Endometrial microvascular endothelial cells (primary cell): ENCODE results near the gene RNF121. TPM values are rescaled to one million over a fixed set of nuclear protein-coding genes. Genes with fewer than 3 reads are reported as not detected.
"Not testable (repeated sequence)": the region's sequence is repeated elsewhere in the genome, so short reads cannot be mapped to it uniquely, and the experiment has no call there.

Experiments used
- in situ Hi-C: cut with HindIII; loops from 2 replicates; pipeline ENCODE4 v1.10.0; 2017; ENCODE audit warnings: low sequenced_read_pairs, low pct_unique_long_range_greater_than_20kb; ENCODE audit errors: inconsistent ontology term
- total RNA-seq: library from RNA; depleted of rRNA; stranded (reverse); fragments of >200 nt; gene quantifications from one replicate; pipeline ENCODE4 v1.2.3, GENCODE V29; 2015; ENCODE audit errors: inconsistent ontology term

The RNF121 gene
- 43.1 TPM for total RNA-seq

GRCh38 chr11:71928737-71929443 is at the start of gene RNF121:
TSS of gene RNF121 (plus strand) at chr11:71929046. CDS start at chr11:71929062, 16 bp downstream.
- in situ Hi-C loops: no loop called here

- in situ Hi-C loops: not testable (repeated sequence)
Observed at GRCh38 chr11:71885806-71886205, 43.0 kb upstream of the RNF121 start.

- in situ Hi-C loops: not testable (repeated sequence)
Observed at GRCh38 chr11:71888335-71889010, 40.4 kb upstream of the RNF121 start.

- in situ Hi-C loops: not testable (repeated sequence)
Observed at GRCh38 chr11:71889181-71889872, 39.5 kb upstream of the RNF121 start.

- in situ Hi-C loops: no loop called here
Observed at GRCh38 chr11:71895961-71896360, 32.9 kb upstream of the RNF121 start.

GRCh38 chr11:71901137-71901536 is 27.7 kb upstream of the RNF121 start:
- in situ Hi-C loops: not testable (repeated sequence)

GRCh38 chr11:71908218-71908617 is 20.6 kb upstream of the RNF121 start:
- in situ Hi-C loops: no loop called here

- in situ Hi-C loops: not testable (repeated sequence)
Observed at GRCh38 chr11:71910775-71911174, 18.1 kb upstream of the RNF121 start.

- in situ Hi-C loops: not testable (repeated sequence)
Observed at GRCh38 chr11:71911321-71911985, 17.4 kb upstream of the RNF121 start.

- in situ Hi-C loops: not testable (repeated sequence)
Observed at GRCh38 chr11:71911986-71912340, 16.9 kb upstream of the RNF121 start.

- in situ Hi-C loops: no loop called here
Observed at GRCh38 chr11:71913756-71914526, 14.9 kb upstream of the RNF121 start.

GRCh38 chr11:71914617-71915189 is 14.1 kb upstream of the RNF121 start:
- in situ Hi-C loops: no loop called here

- in situ Hi-C loops: no loop called here
Observed at GRCh38 chr11:71917646-71918140, 11.2 kb upstream of the RNF121 start.

- in situ Hi-C loops: no loop called here
Observed at GRCh38 chr11:71927820-71928736, 768 bp upstream of the RNF121 start, which contains the start of gene XNDC1N. TSS of gene XNDC1N (minus strand) at chr11:71928594. CDS start at chr11:71923353, 5,241 bp downstream.

- in situ Hi-C loops: no loop called here
Observed at GRCh38 chr11:71929491-71929890, 645 bp downstream of the RNF121 start.

- in situ Hi-C loops: no loop called here
Observed at GRCh38 chr11:71930556-71931244, 1.9 kb downstream of the RNF121 start.

GRCh38 chr11:71931245-71931602 is 2.4 kb downstream of the RNF121 start:
- in situ Hi-C loops: no loop called here
